Measurements from ENCODE around the gene CDH4.

Gene CDH4

DNA sequence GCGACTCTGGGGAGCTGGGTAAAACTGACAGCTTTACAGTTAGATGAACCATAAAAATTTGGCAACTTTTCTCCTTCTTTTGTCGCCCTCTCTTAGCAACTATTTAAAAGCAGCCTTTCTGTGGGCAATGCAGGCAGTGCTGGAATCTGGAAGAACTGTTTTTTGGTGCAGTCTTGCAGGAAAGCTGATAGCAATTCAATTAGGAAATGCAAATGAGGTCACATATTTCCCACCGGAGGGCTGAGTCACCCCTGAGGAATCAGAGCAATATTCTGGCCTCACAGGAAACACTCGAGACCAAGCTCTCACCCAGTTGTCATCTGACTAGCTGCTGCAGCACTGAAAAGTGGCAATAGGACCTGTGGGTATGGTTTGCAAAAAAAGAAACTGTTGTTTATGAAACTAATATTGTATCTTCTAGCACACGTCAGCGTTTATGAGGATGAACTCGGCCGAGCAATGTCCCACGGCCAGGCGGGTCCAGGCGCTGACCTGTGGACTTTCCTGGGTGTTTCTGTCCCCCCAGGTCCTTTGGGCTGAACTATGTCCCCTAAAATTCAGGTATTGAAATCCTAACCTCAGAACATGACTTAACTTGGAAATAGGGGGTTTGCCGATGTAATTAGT lies 501.4 kb downstream of the CDH4 start:
- no peak for TF ChIP-seq CTCF (IDR thresholded peaks at IDR 0.05; ENCODE audit: low read length, missing control alignments)
- no peak overlapping the region for H3K4me3 ChIP-seq (replicated peaks; ENCODE audit: low read depth, low read length)
- DNase-seq (ENCODE audit: low read depth): peak; percentile 17

DNA sequence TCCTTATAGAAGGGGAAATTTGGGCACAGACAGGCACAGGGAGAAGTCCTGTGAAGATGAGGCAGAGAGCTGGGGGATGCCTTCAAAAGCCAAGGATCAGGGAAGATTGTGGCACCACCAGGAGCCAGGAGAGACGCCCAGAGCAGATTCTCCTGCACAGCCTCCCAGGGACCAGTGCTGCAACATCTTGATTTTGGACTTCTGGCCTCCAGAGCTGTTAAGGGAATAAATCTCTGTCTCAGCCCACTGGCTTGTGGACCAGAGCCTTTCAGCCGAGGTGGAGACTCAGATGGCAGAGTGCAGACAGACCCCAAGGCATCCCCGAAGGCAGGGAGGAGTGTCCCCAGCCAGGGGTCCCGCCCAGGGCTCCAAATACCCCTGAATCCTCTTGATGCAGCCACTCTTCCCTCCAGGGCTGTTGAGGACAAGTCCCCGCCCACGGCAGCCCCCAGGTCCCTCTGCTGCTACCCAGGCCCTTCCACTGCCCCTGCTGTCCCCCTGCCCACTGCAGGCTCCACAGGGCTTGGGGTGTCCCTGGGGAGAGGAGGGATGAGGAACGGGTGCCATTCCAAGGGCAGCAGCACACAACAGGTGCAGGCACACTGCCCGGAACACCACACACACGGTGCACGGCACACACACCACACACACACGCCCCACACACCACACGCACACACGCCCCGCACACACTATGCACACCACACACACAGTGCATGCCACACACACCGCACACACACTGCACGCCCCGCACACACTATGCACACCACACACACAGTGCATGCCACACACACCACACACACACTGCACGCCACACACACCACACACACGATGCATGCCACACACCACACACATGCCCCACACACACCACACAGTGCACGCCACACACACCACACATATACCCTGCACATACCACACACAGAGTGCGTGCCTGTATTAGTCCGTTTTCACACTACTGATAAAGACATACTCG lies 502.2 kb downstream of the CDH4 start:
- DNase-seq (ENCODE audit: low read depth): no peak
- H3K4me3 ChIP-seq (replicated peaks; ENCODE audit: low read depth, low read length): no peak overlapping the region
- no peak for TF ChIP-seq CTCF (IDR thresholded peaks at IDR 0.05; ENCODE audit: low read length, missing control alignments)

GRCh38 chr20:61754976-61755778 lies 503.1 kb downstream of the CDH4 start:
- no peak overlapping the region for H3K4me3 ChIP-seq (replicated peaks; ENCODE audit: low read depth, low read length)
- TF ChIP-seq CTCF (IDR thresholded peaks at IDR 0.05; ENCODE audit: low read length, missing control alignments): no peak
- no peak for DNase-seq (ENCODE audit: low read depth)

GRCh38 chr20:61755971-61756845 lies 504.1 kb downstream of the CDH4 start:
- no peak for TF ChIP-seq CTCF (IDR thresholded peaks at IDR 0.05; ENCODE audit: low read length, missing control alignments)
- H3K4me3 ChIP-seq (replicated peaks; ENCODE audit: low read depth, low read length): no peak overlapping the region
- no peak for DNase-seq (ENCODE audit: low read depth)

DNA sequence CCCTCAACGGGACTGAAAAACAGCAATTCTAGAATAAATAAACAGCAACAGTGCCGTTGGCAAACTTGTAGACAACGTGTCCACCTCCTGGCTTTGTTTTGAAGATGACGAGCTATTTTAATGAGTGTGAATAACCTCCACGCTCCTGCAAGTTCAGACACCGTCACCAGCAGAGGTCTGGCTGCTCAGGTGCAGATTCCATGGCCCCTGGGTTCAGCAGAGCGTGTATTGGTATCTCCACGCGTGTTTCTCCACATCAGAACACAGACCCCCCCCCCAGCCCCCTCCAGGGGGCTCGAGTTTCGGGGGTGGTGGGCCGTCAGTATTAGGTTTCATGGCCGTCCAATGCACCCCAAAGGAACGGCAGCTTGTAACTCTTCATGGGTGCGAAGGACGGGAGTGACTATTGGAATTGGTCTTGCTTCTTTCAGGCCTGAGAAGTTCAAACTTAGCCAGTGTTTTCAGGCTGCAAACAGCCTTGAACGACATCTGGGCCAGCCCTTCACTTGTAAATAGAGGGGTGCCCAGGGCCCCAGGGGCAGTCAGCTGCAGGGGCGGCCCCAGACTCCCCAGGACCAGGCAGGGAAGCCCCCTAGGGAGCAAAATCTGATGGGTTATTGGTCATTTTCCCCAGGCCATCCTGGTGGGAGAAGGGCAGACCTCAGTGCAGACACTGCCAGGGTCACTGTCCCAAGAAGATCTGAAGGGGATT lies 505.1 kb downstream of the CDH4 start:
- DNase-seq (ENCODE audit: low read depth): no peak
- no peak for TF ChIP-seq CTCF (IDR thresholded peaks at IDR 0.05; ENCODE audit: low read length, missing control alignments)
- H3K4me3 ChIP-seq (replicated peaks; ENCODE audit: low read depth, low read length): no peak overlapping the region
